ENCODE measurements around the gene TPST1. TPM values are rescaled to one million over a fixed set of nuclear protein-coding genes. Genes with fewer than 3 reads are reported as not detected.

Gene TPST1
- total and polyA plus RNA-seq, 9 of the 15 experiments (the other 6 are each of a cell fraction or from before 2014, with no cell fraction given) = 0.15 to 2.2 (median 0.53) TPM

GRCh38 chr7:66281678-66282590 lies 76.8 kb downstream of the TPST1 start (continued):
- TF ChIP-seq ZBTB40 (IDR thresholded peaks at IDR 0.05) (peak; percentile 83), ZBTB40 (CRISPR knock-in tag; IDR thresholded peaks at IDR 0.05) (no peak), MAFF (IDR thresholded peaks at IDR 0.05; ENCODE audit: low read length) (peak; percentile 92), SAFB (IDR thresholded peaks at IDR 0.05; ENCODE audit: borderline replicate concordance, low read depth, low read length) (no peak), PTTG1 (tag; IDR thresholded peaks at IDR 0.05; ENCODE audit: low read depth) (peak; percentile 32; the same call in 1 of the 2 replicates), CGGBP1 (CRISPR knock-in tag; IDR thresholded peaks at IDR 0.05) (no peak)

Data from K562 (cell line).